ENCODE results near the gene OLFM4.

- TF ChIP-seq BACH2 (CRISPR knock-in tag; IDR thresholded peaks at IDR 0.05; ENCODE audit: borderline replicate concordance): no peak
- no peak for TF ChIP-seq PATZ1 (CRISPR knock-in tag; IDR thresholded peaks at IDR 0.05; ENCODE audit: borderline replicate concordance)
- TF ChIP-seq PPARA (CRISPR knock-in tag; IDR thresholded peaks at IDR 0.05; ENCODE audit: borderline replicate concordance): no peak
- TF ChIP-seq ZFP3 (CRISPR knock-in tag; IDR thresholded peaks at IDR 0.05): no peak
- no peak for TF ChIP-seq ZNF8 (CRISPR knock-in tag; IDR thresholded peaks at IDR 0.05)
- TF ChIP-seq ESRRG (CRISPR knock-in tag; IDR thresholded peaks at IDR 0.05): no peak
- no peak for TF ChIP-seq POU6F1 (CRISPR knock-in tag; IDR thresholded peaks at IDR 0.05; ENCODE audit: borderline replicate concordance, low read depth)
- no peak for TF ChIP-seq SNAI2 (CRISPR knock-in tag; IDR thresholded peaks at IDR 0.05)
Observed at GRCh38 chr13:53041968-53042516, 13.4 kb downstream of the OLFM4 start.

Measured in SK-N-SH treated with all-trans-retinoic acid at 6 μM for 48 hours (cell line).